Daoy (cell line): ENCODE data around the gene SPATA46. TPM values are rescaled to one million over a fixed set of nuclear protein-coding genes. Genes with fewer than 3 reads are reported as not detected.
A peak's percentile ranks its signal among the peaks of the same experiment; 100 is the strongest.
"Not testable (repeated sequence)": the region's sequence is repeated elsewhere in the genome, so short reads cannot be mapped to it uniquely, and the experiment has no call there.

Experiments
- DNase-seq: peaks from one replicate; pipeline ENCODE4 v3.0.0-alpha.2; 2015; ENCODE audit warnings: low read depth
- total RNA-seq: library from RNA; depleted of rRNA; stranded (reverse); fragments of >200 nt; shearing (Covaris generic); gene quantifications from 2 replicates; pipeline ENCODE4 v1.2.3, GENCODE V29; 2014

SPATA46 gene
- total RNA-seq, 1 experiment from 2014 or later: not detected

DNA sequence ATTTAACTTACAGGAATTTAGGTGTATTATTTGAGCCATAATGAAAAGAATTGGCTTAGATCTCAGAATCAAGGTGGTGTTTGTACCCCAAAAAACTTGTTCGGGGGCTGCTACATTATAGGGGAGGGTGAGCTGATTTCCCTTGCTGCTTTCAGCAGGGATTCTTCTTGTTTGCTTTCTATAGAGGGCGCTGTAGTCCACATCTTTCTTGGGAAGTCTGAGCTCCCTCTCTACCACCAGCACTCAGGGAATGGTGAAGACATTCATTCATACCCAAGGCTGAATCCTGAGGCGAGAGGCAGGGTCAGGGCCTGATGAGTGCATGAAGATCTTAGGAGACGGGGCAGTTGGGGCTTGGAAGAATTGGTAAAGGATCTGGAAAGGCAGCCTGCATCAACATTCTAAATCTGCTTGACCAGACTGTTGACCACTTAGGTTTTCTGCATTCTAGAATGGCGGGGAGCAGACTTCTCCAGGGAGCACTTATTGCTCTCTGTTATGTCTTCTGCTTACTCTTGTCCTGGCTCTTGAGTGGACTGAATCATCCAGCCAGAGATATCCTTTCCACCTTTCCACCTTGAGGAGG lies 18.9 kb downstream of the SPATA46 start:
- peak; percentile 41 for DNase-seq

DNA sequence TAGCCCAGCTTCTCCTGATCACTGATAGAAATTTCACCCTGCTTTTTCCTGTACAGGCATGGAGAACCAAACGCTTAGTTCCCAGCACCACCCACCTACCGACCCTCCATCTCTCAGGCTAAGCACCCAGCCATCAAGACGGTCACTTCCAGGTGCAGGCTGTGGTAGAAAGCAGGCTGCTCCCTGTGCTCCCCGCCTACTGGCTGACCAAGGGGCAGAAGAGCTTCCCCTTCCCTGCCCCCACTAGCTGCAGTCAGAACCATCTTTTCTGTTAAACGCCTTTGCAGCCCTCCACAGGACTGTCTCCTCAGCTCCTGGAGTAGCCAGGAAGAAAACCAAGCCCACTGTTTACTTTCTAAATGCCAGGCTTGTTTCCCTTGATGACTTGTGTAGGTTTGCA lies 23.0 kb downstream of the SPATA46 start:
- no peak for DNase-seq

DNA sequence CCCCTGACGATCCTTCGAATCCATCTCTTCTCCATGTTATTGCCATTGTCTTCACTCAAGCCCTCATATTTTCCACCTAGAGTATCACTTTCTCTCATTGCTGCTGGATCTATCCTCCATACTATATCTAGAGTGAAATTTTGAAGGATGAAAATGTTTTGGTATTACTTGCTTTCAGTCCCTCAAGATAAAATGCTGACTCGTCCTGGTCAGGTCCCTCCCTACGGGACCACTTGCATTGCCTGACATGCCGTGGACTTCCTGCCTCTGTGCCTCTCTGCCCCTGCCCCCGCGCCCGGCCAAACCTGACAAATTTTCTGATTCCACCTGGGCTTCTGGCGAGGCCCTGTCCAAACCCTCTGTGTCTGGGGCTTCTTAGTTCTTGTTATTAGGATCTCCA lies 23.6 kb downstream of the SPATA46 start:
- DNase-seq: no peak

DNA sequence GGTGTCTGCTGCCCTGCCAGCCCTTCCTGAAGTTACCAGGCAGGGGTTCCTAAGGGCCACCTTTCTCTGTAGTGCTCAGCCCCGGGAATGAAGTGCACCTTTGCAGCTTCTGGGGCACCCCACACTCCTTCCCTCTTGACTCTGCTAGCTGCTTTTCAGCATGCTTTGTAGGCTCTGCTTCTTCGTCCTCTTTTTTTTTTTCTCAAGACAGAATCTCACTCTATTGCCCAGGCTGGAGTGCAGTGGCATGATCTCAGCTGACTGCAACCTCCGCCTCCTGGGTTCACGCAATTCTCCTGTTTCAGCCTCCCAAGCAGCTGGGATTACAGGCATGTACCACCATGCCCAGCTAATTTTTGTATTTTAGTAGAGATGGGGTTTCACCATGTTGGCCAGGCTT lies 24.8 kb downstream of the SPATA46 start:
- DNase-seq: not testable (repeated sequence)

DNA sequence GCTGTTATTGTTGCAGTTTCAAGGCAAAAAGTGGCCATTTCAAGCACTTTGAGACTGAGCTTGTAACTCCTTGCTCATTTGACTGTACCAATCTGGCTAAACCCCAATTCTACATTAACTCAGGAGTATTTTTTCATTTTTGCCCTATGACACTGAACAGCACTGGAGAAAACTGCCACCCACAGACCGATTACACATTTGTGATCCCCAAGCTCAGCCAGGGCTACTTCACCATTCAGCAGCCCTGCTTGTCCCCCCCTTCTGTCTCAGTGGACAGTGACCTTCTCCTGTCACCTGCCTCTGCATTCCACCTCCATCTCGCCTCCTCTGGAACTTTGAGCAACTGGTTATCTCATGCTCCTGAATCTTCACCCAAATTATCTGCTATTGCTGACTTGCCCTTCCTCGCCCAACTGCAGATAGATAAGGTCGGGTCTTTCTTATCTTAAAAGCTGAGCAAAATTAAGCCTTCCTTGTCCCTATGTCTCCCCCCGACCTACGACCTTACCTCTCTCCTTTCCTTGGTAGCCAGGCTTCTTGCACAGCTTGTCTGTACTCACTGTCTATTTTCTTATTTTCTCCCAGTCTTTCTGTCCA lies 25.3 kb downstream of the SPATA46 start:
- no peak for DNase-seq

DNA sequence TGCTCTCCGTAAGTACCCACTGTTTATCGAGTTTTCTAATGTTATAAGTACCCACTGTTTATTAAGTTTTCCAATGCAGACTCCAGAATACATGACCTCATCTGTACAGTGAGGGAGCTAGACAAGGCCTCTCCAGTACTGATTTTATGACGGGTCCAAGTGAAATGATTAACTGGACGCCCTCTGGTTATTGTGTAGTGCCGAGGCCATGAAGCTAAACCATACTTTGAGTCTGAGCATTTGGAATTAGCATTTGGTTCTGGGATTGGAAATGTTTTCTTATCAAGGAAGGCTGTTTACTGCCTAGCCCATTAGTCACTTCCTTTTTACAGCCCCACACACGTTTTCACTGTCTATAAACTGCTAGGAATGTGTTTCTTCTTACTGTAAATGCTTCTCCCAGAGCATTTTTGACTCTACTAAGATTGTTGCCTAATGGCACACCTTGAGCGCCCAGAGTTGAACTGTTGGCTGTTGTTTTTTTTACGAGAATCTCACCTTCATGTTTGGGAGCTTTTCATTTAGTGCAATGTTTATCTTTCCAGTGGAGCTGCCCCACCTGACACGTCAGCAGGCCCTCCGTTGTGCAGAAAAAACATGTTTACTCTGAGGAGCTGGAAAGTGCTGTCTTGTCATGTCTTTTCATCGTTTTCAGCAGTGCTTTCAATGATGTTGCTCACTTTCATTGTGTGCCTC lies 26.9 kb downstream of the SPATA46 start:
- peak; percentile 55 for DNase-seq

DNA sequence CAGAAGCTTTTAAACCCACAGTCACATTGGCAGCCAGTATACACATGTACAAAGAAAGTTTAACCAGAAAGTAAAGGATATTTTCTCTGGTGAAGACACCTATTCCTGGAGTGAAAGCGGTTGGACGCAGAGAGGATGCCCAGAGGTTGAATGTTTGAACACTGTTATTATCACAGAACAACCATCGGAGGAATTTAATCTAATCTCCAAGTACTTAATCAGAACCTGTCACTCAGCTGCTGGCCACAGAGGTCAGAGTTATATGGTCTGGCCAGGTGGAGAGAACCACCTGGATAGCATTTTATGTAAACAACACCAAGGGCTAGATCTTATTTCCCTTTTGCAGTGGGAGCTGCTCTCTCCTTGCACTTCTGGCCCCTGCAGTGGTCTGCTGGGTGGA lies 29.4 kb downstream of the SPATA46 start:
- no peak for DNase-seq

DNA sequence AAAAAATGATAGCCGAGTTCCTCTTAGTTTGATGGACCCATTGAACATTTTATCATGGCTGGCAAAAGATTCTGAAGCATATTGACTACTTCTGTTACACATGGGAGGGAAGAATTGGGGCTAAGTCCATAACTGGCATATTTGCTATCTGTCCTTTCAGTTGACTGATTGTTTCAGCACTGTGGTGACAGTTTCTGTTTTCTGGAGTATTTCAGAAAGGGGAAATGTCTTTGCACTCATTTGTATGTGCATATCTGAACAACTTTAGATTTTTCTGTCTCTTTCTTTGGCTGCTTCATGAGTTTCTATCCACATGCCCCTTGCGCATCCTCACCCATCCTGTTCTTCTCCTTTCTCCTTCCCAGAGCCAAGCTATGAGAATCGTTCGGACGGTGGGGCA lies 33.2 kb downstream of the SPATA46 start:
- no peak for DNase-seq

DNA sequence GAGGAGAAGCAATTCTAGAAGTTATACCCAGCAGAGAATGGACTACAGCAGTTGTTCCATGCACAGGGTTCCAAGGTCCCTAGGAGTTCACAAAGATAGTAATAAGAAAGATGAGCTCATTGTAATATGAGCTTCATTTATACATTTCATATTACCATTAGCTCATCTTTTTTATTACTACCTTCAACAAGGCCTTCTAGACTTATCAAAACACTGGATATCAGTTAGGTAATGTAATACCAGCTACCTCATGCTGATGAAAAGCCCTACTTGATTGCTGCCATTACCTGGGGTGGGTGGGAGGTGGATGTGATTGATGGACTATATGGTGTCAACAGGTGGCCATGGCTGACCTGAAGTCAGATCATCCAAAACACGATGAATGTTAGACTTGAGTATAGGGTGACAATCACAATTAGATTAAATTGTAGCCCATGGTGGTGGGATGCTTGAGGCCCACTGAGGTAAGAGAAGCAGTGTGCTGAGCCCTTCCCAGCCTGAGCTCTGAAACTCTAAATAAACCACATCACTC lies 34.1 kb downstream of the SPATA46 start:
- no peak for DNase-seq

DNA sequence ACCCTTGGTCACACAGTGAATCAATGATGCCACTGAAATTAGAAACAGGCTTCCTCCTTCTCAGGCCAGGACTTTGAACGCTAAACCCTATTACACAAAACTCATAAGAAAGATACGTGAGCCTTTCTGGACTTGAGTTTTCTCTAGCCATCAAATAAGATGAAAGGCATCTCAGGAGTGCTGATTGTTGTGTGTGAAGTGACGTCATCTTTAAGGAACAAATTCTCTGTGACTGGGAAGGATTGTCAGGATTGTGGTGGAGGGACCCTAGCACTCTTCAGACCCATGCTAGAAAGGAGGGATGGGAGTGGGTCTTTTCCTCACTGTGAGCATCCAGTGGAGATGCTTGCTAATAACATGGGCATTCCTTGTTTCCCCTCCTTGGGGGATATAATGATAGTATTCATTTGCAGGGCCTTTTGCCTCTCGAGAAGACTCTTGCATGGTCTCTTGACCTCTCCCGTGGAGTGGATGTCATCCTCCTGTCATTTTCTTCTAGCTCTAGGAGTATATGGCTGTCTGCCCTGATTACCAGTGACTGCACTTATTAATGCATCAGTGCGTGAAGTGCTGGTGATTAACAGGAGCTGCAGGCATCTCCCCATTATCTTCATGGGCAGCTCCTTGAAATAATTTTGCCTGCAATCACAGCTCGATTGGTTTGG lies 39.9 kb downstream of the SPATA46 start:
- DNase-seq: no peak

DNA sequence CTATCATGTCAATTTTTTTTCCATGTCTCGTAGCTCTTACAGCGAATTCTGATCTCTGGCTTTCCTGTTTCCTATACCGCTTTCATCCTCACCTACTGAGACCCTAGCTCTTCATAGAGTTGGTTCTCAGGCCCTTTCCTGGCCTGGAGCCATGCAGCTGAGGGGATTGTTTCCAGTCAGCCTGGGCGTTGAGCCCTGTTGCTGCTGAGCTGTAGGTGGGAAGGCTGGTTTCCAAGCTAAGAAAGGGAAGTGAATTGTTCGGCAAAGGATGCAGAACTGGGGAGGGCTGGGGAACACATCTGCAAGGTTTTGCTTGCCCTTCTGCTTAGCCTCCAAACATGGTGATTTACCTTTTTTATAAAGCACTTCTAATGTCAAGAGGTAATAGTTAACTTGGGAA lies 41.5 kb downstream of the SPATA46 start:
- no peak for DNase-seq

DNA sequence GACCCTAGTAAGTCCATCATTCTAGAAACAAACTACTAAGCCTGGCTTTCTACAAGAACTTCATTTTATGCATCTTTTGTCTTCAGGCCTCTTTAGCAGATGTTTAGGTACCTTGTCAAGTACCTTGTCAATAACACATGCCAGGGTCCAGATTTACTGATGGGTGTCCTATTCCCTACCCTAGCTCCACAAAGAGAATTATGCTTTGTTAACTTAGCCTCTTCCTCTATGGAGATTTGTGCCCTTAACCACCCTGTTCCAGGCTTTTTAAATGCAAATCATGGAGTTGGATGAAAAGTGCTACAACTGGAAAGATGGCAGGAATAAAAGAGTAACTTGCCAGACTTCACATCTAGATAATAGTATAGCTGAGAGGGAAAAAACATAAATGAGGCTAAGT lies 42.7 kb downstream of the SPATA46 start:
- DNase-seq: no peak

DNA sequence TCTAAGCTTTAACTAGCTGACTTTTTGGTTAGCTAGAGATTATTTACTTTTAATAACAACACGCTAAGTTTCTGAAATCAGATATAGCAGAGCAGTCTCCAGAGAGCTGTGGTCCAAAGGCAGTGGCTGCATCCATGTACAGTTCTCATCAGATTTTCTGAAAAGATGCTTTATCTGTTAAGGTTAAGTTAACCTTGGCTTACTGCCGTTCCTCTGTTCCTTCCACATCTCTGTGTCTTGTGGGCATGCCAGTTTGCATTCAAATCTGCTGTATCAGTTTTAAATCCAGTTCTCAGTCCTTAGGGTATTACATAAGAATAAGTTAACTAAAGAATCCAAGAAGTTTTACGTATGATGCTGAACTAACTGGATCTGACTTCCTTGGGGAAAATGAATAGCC lies 46.8 kb downstream of the SPATA46 start:
- no peak for DNase-seq

DNA sequence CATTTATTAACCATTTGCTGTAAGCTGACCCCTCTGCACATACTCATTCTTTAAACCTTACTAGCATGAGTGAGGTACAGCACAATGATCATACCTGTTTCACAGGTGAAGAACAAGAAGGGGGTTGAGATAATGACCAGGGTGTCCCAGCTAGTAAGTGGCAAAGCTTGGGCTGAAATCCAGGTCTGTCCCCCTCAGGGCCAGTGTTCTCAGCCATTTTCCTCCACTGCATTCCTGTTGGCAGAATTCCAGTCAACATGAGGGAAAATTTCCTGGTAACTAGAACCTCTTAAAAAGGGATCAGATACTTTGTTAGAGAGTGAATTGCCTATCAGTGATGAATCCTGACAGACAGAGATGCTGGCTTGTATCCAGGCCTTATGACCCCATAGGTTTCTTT lies 48.1 kb downstream of the SPATA46 start:
- DNase-seq: no peak

DNA sequence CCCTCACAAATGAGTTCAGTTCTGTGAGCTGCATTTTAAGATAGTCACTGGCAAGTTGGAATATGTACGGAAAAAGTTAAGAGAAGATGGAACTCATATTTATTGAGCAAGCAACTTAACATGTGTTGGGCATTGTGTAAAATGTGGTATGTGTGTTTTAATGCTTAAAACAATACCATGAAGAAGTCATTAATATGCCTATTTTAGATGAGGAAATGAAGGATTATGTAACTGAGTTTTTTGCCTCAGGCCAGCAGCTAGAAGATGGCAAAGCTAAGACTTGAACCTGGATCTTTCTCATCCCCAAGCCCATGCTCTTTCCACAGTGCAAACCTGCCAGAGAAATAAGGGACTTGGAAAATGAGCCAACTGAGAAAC lies 48.9 kb downstream of the SPATA46 start:
- no peak for DNase-seq

DNA sequence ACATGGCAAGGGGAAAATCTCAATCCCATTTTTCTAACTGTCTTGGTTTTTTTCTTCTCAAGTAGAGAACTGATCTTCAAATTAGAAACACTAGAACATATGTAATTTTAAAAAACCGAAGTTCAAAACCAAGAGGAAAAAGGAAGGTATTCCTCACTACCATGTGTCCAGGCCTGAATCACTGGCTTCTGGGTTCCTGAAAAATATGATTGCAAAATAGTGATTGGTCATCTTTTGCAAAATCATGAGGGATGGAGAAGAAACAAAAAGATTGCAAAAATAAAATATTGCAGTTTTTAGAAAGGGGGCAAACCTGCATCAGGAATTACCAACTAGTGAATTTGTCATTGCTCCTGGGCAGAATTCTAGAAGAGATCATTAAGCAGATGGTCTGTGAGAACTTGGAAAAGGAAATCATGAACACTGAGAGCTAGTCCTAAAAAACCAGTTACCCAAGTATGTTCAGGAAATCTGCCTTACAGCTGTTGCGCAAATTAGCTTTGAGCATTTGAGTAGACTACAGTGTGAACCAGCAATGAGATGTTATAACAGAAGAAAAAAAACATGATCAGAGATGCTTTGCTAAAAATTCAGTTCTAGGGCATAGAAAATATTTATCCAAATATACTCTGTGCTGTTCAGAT lies 49.4 kb downstream of the SPATA46 start:
- DNase-seq: no peak

DNA sequence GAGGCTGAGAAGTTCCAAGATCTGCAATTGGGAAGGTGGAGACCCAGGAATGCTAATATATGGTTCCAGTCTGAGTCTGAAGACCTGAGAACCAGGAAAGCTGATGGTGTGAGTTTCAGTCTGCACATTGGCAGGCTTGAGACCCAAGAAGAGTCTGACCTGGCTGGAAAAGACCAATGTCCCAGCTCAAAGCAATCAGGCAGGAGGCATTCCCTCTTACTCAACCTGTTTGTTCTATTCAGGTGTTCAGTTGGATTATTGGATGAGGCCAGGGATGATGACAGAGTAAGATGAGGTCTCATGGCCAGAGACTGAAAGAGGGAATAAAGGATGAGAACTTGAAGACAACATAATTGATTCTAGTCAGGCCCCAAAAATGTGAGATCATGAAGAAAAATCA lies 50.1 kb downstream of the SPATA46 start:
- DNase-seq: no peak

DNA sequence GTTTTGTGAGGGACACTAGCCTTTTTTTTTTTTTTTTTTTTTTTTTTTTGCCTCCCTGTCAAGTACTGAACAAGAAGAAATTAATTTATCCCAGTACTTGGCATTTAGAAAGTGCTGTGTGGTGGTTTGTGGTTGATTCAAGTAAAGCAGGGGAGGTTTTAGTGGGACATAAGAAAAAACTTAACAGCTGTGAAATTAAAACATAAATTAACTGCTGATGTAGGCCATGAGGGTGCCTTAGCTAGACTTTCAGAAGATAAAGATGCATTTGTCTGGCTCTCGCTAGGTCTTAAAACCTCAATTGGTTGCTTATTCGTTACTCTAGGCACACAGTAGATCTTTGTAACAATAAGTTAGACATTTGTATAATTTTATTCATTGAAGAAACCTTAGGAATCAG lies 52.3 kb downstream of the SPATA46 start:
- DNase-seq: no peak
